ENCODE measurements around the gene TMEM164. TPM values are rescaled to one million over a fixed set of nuclear protein-coding genes. Genes with fewer than 3 reads are reported as not detected.

TMEM164 gene
- total RNA-seq, 2 donors from 2014 or later = 30.3 to 36.6 TPM

- TF ChIP-seq CTCF (IDR thresholded peaks at IDR 0.05) = no peak
- Histone ChIP-seq H3K27ac (no peak overlapping the region), H3K36me3 (no peaks in the 10 kb centered on the region), H3K9me3 (no peaks in the 10 kb centered on the region), H3K27me3 (no peaks in the 10 kb centered on the region), H3K4me1 (no peaks in the 10 kb centered on the region), H3K4me3 (no peak overlapping the region)
- DNase-seq (ENCODE audit: low spot score) = no peak
Measured at GRCh38 chrX:110103344-110103743, 100.4 kb downstream of the TMEM164 start.

GRCh38 chrX:110104078-110104477 lies 101.2 kb downstream of the TMEM164 start:
- H3K36me3 ChIP-seq = no peaks in the 10 kb centered on the region
- TF ChIP-seq CTCF (IDR thresholded peaks at IDR 0.05) = no peak
- H3K4me3 ChIP-seq = no peak overlapping the region
- no peaks in the 10 kb centered on the region for H3K9me3 ChIP-seq
- no peaks in the 10 kb centered on the region for H3K4me1 ChIP-seq
- DNase-seq (ENCODE audit: low spot score) = no peak
- no peaks in the 10 kb centered on the region for H3K27me3 ChIP-seq
- no peak overlapping the region for H3K27ac ChIP-seq

- Histone ChIP-seq H3K9me3 (no peaks in the 10 kb centered on the region), H3K27ac (no peak overlapping the region), H3K4me1 (no peaks in the 10 kb centered on the region), H3K4me3 (no peak overlapping the region), H3K36me3 (no peaks in the 10 kb centered on the region), H3K27me3 (no peaks in the 10 kb centered on the region)
- TF ChIP-seq CTCF (IDR thresholded peaks at IDR 0.05) = no peak
- no peak for DNase-seq (ENCODE audit: low spot score)
Measured at GRCh38 chrX:110108381-110108821, 105.5 kb downstream of the TMEM164 start.

- no peaks in the 10 kb centered on the region for H3K9me3 ChIP-seq
- no peaks in the 10 kb centered on the region for H3K27me3 ChIP-seq
- no peak for TF ChIP-seq CTCF (IDR thresholded peaks at IDR 0.05)
- H3K4me1 ChIP-seq = no peaks in the 10 kb centered on the region
- no peak overlapping the region for H3K4me3 ChIP-seq
- H3K36me3 ChIP-seq = no peaks in the 10 kb centered on the region
- H3K27ac ChIP-seq = no peak overlapping the region
- no peak for DNase-seq (ENCODE audit: low spot score)
Measured at GRCh38 chrX:110114260-110114776, 111.4 kb downstream of the TMEM164 start.

GRCh38 chrX:110116066-110116980 lies 113.4 kb downstream of the TMEM164 start:
- Histone ChIP-seq H3K36me3 (no peaks in the 10 kb centered on the region), H3K4me3 (no peak overlapping the region), H3K9me3 (no peaks in the 10 kb centered on the region), H3K4me1 (no peaks in the 10 kb centered on the region), H3K27ac (no peak overlapping the region), H3K27me3 (no peaks in the 10 kb centered on the region)
- no peak for TF ChIP-seq CTCF (IDR thresholded peaks at IDR 0.05)
- no peak for DNase-seq (ENCODE audit: low spot score)

All from right atrium auricular region (tissue), 2 donors.